ENCODE data around the gene CDH1.

GRCh38 chr16:68722119-68723024 is 14.7 kb upstream of the CDH1 start:
- TF ChIP-seq POLR2A (IDR thresholded peaks at IDR 0.05; ENCODE audit: low read depth, low read length) (no peak), POLR2AphosphoS5 (IDR thresholded peaks at IDR 0.05; ENCODE audit: low read depth, low read length) (no peak), POU2F2 (IDR thresholded peaks at IDR 0.05; ENCODE audit: low read depth, low read length) (no peak), TAF1 (IDR thresholded peaks at IDR 0.05; ENCODE audit: low read depth, low read length) (no peak), SPI1 (IDR thresholded peaks at IDR 0.05; ENCODE audit: low read depth, low read length) (no peak), PAX5 (IDR thresholded peaks at IDR 0.05; ENCODE audit: insufficient read depth, low read length, severe bottlenecking) (no peak)

Data from GM12891 (cell line).